ENCODE results near the gene TEX38. TPM values are rescaled to one million over a fixed set of nuclear protein-coding genes. Genes with fewer than 3 reads are reported as not detected.

The TEX38 gene
- polyA plus RNA-seq, 4 donors = 0.09 TPM; not detected in 3

- Histone ChIP-seq H3K4me1 (ENCODE audit: control insufficient read depth in 3 of 3, insufficient read depth in 2 of 3, low read depth in 1 of 3, low read length in 2 of 3) (peaks cover 0 to 5% (median 0%) of the 10 kb centered on the region in 3 donors), H3K9me3 (ENCODE audit: control insufficient read depth in 2 of 2, insufficient read depth in 1 of 2, low read depth in 1 of 2, low read length in 1 of 2) (no peaks in the 10 kb centered on the region), H3K4me3 (ENCODE audit: low read depth in 1 of 3, low read length in 3 of 3) (no peak overlapping the region), H3K27me3 (ENCODE audit: control insufficient read depth in 3 of 3, insufficient read depth in 3 of 3, low read length in 3 of 3) (no peaks in the 10 kb centered on the region), H3K36me3 (ENCODE audit: control insufficient read depth in 3 of 3, insufficient read depth in 2 of 3, low read depth in 1 of 3, low read length in 3 of 3) (peaks cover 3 to 16% (median 11%) of the 10 kb centered on the region in 3 donors), H3K27ac (ENCODE audit: low read depth in 1 of 3, low read length in 2 of 3) (no peak overlapping the region)
- 78 to 100% (median 97%) methylated on average over 1 of the region's 1 CpG for WGBS, 3 donors
- FAIRE-seq (no peak), DNase-seq (no peak)
These were observed 32.1 kb upstream of the TEX38 start for GRCh38 chr1:46639547-46639946.

- DNase-seq (no peak), FAIRE-seq (no peak)
- Histone ChIP-seq H3K4me1 (ENCODE audit: control insufficient read depth in 3 of 3, insufficient read depth in 2 of 3, low read depth in 1 of 3, low read length in 2 of 3) (peaks cover 0 to 5% (median 0%) of the 10 kb centered on the region in 3 donors), H3K4me3 (ENCODE audit: low read depth in 1 of 3, low read length in 3 of 3) (no peak overlapping the region), H3K27me3 (ENCODE audit: control insufficient read depth in 3 of 3, insufficient read depth in 3 of 3, low read length in 3 of 3) (no peaks in the 10 kb centered on the region), H3K27ac (ENCODE audit: low read depth in 1 of 3, low read length in 2 of 3) (no peak overlapping the region), H3K36me3 (ENCODE audit: control insufficient read depth in 3 of 3, insufficient read depth in 2 of 3, low read depth in 1 of 3, low read length in 3 of 3) (peaks cover 0 to 8% (median 7%) of the 10 kb centered on the region in 3 donors), H3K9me3 (ENCODE audit: control insufficient read depth in 2 of 2, insufficient read depth in 1 of 2, low read depth in 1 of 2, low read length in 1 of 2) (no peaks in the 10 kb centered on the region)
These were observed 29.5 kb upstream of the TEX38 start for GRCh38 chr1:46642115-46642680.

- H3K36me3 ChIP-seq (ENCODE audit: control insufficient read depth in 3 of 3, insufficient read depth in 2 of 3, low read depth in 1 of 3, low read length in 3 of 3) = peaks cover 0 to 13% (median 3%) of the 10 kb centered on the region in 3 donors
- no peak overlapping the region for H3K4me3 ChIP-seq (ENCODE audit: low read depth in 1 of 3, low read length in 3 of 3)
- H3K27me3 ChIP-seq (ENCODE audit: control insufficient read depth in 3 of 3, insufficient read depth in 3 of 3, low read length in 3 of 3) = no peaks in the 10 kb centered on the region
- H3K4me1 ChIP-seq (ENCODE audit: control insufficient read depth in 3 of 3, insufficient read depth in 2 of 3, low read depth in 1 of 3, low read length in 2 of 3) = peaks cover 0 to 5% (median 0%) of the 10 kb centered on the region in 3 donors
- FAIRE-seq (no peak), DNase-seq (no peak)
- peaks cover 0 to 5% of the 10 kb centered on the region in 2 donors for H3K9me3 ChIP-seq (ENCODE audit: control insufficient read depth in 2 of 2, insufficient read depth in 1 of 2, low read depth in 1 of 2, low read length in 1 of 2)
- no peak overlapping the region for H3K27ac ChIP-seq (ENCODE audit: low read depth in 1 of 3, low read length in 2 of 3)
These were observed 28.3 kb upstream of the TEX38 start for GRCh38 chr1:46643368-46643775.

GRCh38 chr1:46645815-46646214, 25.8 kb upstream of the TEX38 start:
- WGBS, 3 donors = 94 to 95% (median 94%) methylated on average over 4 of the region's 4 CpGs
- Histone ChIP-seq H3K4me3 (ENCODE audit: low read depth in 1 of 3, low read length in 3 of 3) (no peak overlapping the region), H3K27me3 (ENCODE audit: control insufficient read depth in 3 of 3, insufficient read depth in 3 of 3, low read length in 3 of 3) (no peaks in the 10 kb centered on the region), H3K36me3 (ENCODE audit: control insufficient read depth in 3 of 3, insufficient read depth in 2 of 3, low read depth in 1 of 3, low read length in 3 of 3) (peaks cover 0 to 23% (median 3%) of the 10 kb centered on the region in 3 donors), H3K4me1 (ENCODE audit: control insufficient read depth in 3 of 3, insufficient read depth in 2 of 3, low read depth in 1 of 3, low read length in 2 of 3) (no peaks in the 10 kb centered on the region), H3K9me3 (ENCODE audit: control insufficient read depth in 2 of 2, insufficient read depth in 1 of 2, low read depth in 1 of 2, low read length in 1 of 2) (peaks cover 0 to 14% of the 10 kb centered on the region in 2 donors), H3K27ac (ENCODE audit: low read depth in 1 of 3, low read length in 2 of 3) (no peak overlapping the region)
- no peak for DNase-seq
- FAIRE-seq = no peak

- WGBS, 3 donors = 46 to 74% (median 69%) methylated on average over 1 of the region's 1 CpG
These were observed 25.3 kb upstream of the TEX38 start for GRCh38 chr1:46646331-46646730.

GRCh38 chr1:46646844-46647243, 24.8 kb upstream of the TEX38 start:
- 91 to 96% (median 95%) methylated on average over 2 of the region's 2 CpGs for WGBS, 3 donors

More at GRCh38 chr1:46646331-46646730, 25.3 kb upstream of the TEX38 start:
- Histone ChIP-seq H3K4me3 (ENCODE audit: low read depth in 1 of 3, low read length in 3 of 3) (no peak overlapping the region), H3K27me3 (ENCODE audit: control insufficient read depth in 3 of 3, insufficient read depth in 3 of 3, low read length in 3 of 3) (no peaks in the 10 kb centered on the region), H3K4me1 (ENCODE audit: control insufficient read depth in 3 of 3, insufficient read depth in 2 of 3, low read depth in 1 of 3, low read length in 2 of 3) (no peaks in the 10 kb centered on the region), H3K9me3 (ENCODE audit: control insufficient read depth in 2 of 2, insufficient read depth in 1 of 2, low read depth in 1 of 2, low read length in 1 of 2) (peaks cover 0 to 14% of the 10 kb centered on the region in 2 donors), H3K27ac (ENCODE audit: low read depth in 1 of 3, low read length in 2 of 3) (no peak overlapping the region), H3K36me3 (ENCODE audit: control insufficient read depth in 3 of 3, insufficient read depth in 2 of 3, low read depth in 1 of 3, low read length in 3 of 3) (peaks cover 0 to 23% (median 3%) of the 10 kb centered on the region in 3 donors)
- FAIRE-seq (no peak), DNase-seq (no peak)

GRCh38 chr1:46647611-46648010, 24.0 kb upstream of the TEX38 start:
- no peak for FAIRE-seq
- no peak for DNase-seq
- H3K27me3 ChIP-seq (ENCODE audit: control insufficient read depth in 3 of 3, insufficient read depth in 3 of 3, low read length in 3 of 3) = no peaks in the 10 kb centered on the region
- H3K4me1 ChIP-seq (ENCODE audit: control insufficient read depth in 3 of 3, insufficient read depth in 2 of 3, low read depth in 1 of 3, low read length in 2 of 3) = no peaks in the 10 kb centered on the region
- H3K36me3 ChIP-seq (ENCODE audit: control insufficient read depth in 3 of 3, insufficient read depth in 2 of 3, low read depth in 1 of 3, low read length in 3 of 3) = peaks cover 0 to 23% (median 0%) of the 10 kb centered on the region in 3 donors
- no peak overlapping the region for H3K27ac ChIP-seq (ENCODE audit: low read depth in 1 of 3, low read length in 2 of 3)
- peaks cover 0 to 14% of the 10 kb centered on the region in 2 donors for H3K9me3 ChIP-seq (ENCODE audit: control insufficient read depth in 2 of 2, insufficient read depth in 1 of 2, low read depth in 1 of 2, low read length in 1 of 2)
- no peak overlapping the region for H3K4me3 ChIP-seq (ENCODE audit: low read depth in 1 of 3, low read length in 3 of 3)
- WGBS, 3 donors = 97 to 100% (median 98%) methylated on average over 3 of the region's 3 CpGs

More at GRCh38 chr1:46646844-46647243, 24.8 kb upstream of the TEX38 start:
- DNase-seq = no peak
- no peak overlapping the region for H3K27ac ChIP-seq (ENCODE audit: low read depth in 1 of 3, low read length in 2 of 3)
- H3K4me1 ChIP-seq (ENCODE audit: control insufficient read depth in 3 of 3, insufficient read depth in 2 of 3, low read depth in 1 of 3, low read length in 2 of 3) = no peaks in the 10 kb centered on the region
- H3K36me3 ChIP-seq (ENCODE audit: control insufficient read depth in 3 of 3, insufficient read depth in 2 of 3, low read depth in 1 of 3, low read length in 3 of 3) = peaks cover 0 to 23% (median 3%) of the 10 kb centered on the region in 3 donors
- no peaks in the 10 kb centered on the region for H3K27me3 ChIP-seq (ENCODE audit: control insufficient read depth in 3 of 3, insufficient read depth in 3 of 3, low read length in 3 of 3)
- no peak overlapping the region for H3K4me3 ChIP-seq (ENCODE audit: low read depth in 1 of 3, low read length in 3 of 3)
- FAIRE-seq = no peak
- peaks cover 0 to 14% of the 10 kb centered on the region in 2 donors for H3K9me3 ChIP-seq (ENCODE audit: control insufficient read depth in 2 of 2, insufficient read depth in 1 of 2, low read depth in 1 of 2, low read length in 1 of 2)

GRCh38 chr1:46649764-46650163, 21.9 kb upstream of the TEX38 start:
- 94 to 100% (median 96%) methylated on average over 2 of the region's 2 CpGs for WGBS, 3 donors
- Histone ChIP-seq H3K27ac (ENCODE audit: low read depth in 1 of 3, low read length in 2 of 3) (no peak overlapping the region), H3K4me3 (ENCODE audit: low read depth in 1 of 3, low read length in 3 of 3) (no peak overlapping the region), H3K9me3 (ENCODE audit: control insufficient read depth in 2 of 2, insufficient read depth in 1 of 2, low read depth in 1 of 2, low read length in 1 of 2) (peaks cover 0 to 14% of the 10 kb centered on the region in 2 donors), H3K4me1 (ENCODE audit: control insufficient read depth in 3 of 3, insufficient read depth in 2 of 3, low read depth in 1 of 3, low read length in 2 of 3) (peaks cover 0 to 7% (median 4%) of the 10 kb centered on the region in 3 donors), H3K27me3 (ENCODE audit: control insufficient read depth in 3 of 3, insufficient read depth in 3 of 3, low read length in 3 of 3) (no peaks in the 10 kb centered on the region), H3K36me3 (ENCODE audit: control insufficient read depth in 3 of 3, insufficient read depth in 2 of 3, low read depth in 1 of 3, low read length in 3 of 3) (peaks cover 0 to 20% (median 0%) of the 10 kb centered on the region in 3 donors)
- FAIRE-seq = no peak
- no peak for DNase-seq

- no peak for DNase-seq
- H3K9me3 ChIP-seq (ENCODE audit: control insufficient read depth in 2 of 2, insufficient read depth in 1 of 2, low read depth in 1 of 2, low read length in 1 of 2) = peaks cover 0 to 14% of the 10 kb centered on the region in 2 donors
- 66 to 99% (median 95%) methylated on average over 3 of the region's 3 CpGs for WGBS, 3 donors
- no peak for FAIRE-seq
- no peak overlapping the region for H3K4me3 ChIP-seq (ENCODE audit: low read depth in 1 of 3, low read length in 3 of 3)
- no peaks in the 10 kb centered on the region for H3K27me3 ChIP-seq (ENCODE audit: control insufficient read depth in 3 of 3, insufficient read depth in 3 of 3, low read length in 3 of 3)
- peaks cover 0 to 7% (median 4%) of the 10 kb centered on the region in 3 donors for H3K4me1 ChIP-seq (ENCODE audit: control insufficient read depth in 3 of 3, insufficient read depth in 2 of 3, low read depth in 1 of 3, low read length in 2 of 3)
- peaks cover 0 to 17% (median 0%) of the 10 kb centered on the region in 3 donors for H3K36me3 ChIP-seq (ENCODE audit: control insufficient read depth in 3 of 3, insufficient read depth in 2 of 3, low read depth in 1 of 3, low read length in 3 of 3)
- no peak overlapping the region for H3K27ac ChIP-seq (ENCODE audit: low read depth in 1 of 3, low read length in 2 of 3)
These were observed 21.2 kb upstream of the TEX38 start for GRCh38 chr1:46650491-46650890.
